ENCODE measurements around the gene RABGAP1.

The RABGAP1 gene

DNA sequence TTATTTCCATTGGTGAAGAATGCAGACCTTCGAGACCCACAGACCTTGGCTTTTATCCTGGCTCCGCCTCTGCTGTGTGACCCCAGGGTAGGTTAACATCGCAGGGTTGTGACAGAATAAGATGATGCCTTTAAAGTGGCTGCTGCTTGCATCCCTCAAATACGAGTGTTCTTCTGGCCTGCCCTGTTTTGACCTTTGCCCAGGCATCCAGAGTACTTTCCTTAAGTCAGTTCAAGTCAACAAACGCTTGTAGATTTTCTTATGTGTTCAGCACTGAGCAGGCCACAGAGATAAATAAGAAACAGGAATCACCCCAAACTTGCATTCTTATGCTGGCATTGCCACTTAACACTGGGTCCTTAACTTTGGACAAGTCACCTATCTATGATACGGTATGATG, 142.9 kb downstream of the RABGAP1 start:
- no peaks in the 10 kb centered on the region for H3K4me1 ChIP-seq (ENCODE audit: control insufficient read depth, insufficient read depth, low read length)
- no peaks in the 10 kb centered on the region for H3K9me3 ChIP-seq (ENCODE audit: control insufficient read depth, low read length)
- no peaks in the 10 kb centered on the region for H3K36me3 ChIP-seq (ENCODE audit: control insufficient read depth, insufficient read depth, low read length)
- H3K4me3 ChIP-seq (ENCODE audit: low read length), result no peak overlapping the region
- no peaks in the 10 kb centered on the region for H3K27me3 ChIP-seq (ENCODE audit: control insufficient read depth, insufficient read depth, low read length)
- no peak overlapping the region for H3K9ac ChIP-seq (ENCODE audit: low read length)

DNA sequence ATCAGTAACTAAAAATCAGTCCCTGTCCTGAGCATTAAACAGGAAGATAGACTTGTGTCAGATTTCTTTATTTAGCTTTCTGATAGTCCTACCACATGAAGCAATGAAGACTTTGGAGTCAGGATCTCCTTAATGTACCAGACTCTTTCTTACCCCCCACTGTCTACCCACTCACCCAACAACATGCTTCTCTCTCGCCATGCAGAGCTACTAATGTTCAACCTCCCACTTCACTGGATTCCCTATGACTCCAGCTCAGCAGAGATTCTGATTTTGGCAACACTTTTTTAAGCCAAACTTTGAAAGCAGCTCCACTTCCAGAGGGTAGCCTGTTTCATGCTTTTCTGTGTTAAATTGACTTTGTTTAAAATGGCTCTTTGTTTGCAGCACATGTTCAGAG, 143.4 kb downstream of the RABGAP1 start:
- H3K9ac ChIP-seq (ENCODE audit: low read length), result no peak overlapping the region
- no peaks in the 10 kb centered on the region for H3K36me3 ChIP-seq (ENCODE audit: control insufficient read depth, insufficient read depth, low read length)
- no peaks in the 10 kb centered on the region for H3K27me3 ChIP-seq (ENCODE audit: control insufficient read depth, insufficient read depth, low read length)
- H3K9me3 ChIP-seq (ENCODE audit: control insufficient read depth, low read length), result no peaks in the 10 kb centered on the region
- no peaks in the 10 kb centered on the region for H3K4me1 ChIP-seq (ENCODE audit: control insufficient read depth, insufficient read depth, low read length)
- no peak overlapping the region for H3K4me3 ChIP-seq (ENCODE audit: low read length)

DNA sequence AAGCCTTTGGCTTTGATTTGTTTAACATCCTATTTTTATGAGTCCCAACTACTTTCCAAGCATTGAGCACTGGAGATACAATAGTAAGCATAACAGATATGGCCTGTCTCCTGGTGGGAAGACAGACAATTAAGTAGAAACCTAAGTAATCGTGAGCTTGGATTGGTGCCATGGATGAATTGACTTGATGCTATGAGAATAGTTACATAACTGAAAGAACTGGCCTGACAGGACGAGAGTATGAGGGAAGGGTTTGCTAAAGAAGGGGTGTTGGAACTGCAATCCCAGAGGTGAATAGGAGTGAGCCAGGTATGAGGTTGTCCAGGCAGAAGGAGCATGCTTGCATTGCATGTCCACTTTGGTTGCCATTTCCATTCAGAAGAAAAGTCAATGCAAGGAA, 145.1 kb downstream of the RABGAP1 start:
- H3K27me3 ChIP-seq (ENCODE audit: control insufficient read depth, insufficient read depth, low read length), result no peaks in the 10 kb centered on the region
- no peak overlapping the region for H3K4me3 ChIP-seq (ENCODE audit: low read length)
- H3K36me3 ChIP-seq (ENCODE audit: control insufficient read depth, insufficient read depth, low read length), result no peaks in the 10 kb centered on the region
- no peaks in the 10 kb centered on the region for H3K9me3 ChIP-seq (ENCODE audit: control insufficient read depth, low read length)
- H3K9ac ChIP-seq (ENCODE audit: low read length), result no peak overlapping the region
- no peaks in the 10 kb centered on the region for H3K4me1 ChIP-seq (ENCODE audit: control insufficient read depth, insufficient read depth, low read length)

DNA sequence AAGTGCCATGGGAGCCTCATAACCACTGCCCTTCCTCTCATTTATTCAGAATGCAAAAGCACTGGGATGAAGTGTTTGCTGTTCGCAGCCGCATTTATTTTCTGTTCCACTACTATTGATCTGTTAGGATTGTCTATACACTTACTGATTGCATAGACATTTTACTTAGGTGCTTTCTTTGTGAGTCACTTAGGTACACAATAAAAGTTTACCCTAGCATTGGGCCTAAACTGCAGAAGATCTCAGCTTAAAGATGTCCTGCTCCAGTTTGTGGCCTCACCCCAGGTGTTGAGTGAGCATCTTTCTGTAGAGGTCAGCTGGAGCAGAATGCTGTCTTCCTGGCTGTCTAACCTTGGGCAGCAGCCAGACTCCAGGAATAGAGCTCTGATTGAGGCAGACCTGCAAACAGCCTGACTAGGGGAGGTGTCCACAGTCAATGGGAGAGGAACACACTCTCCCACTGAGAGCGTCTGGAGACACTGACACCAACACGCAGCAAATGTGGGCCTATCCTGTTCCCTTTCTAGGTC, 146.6 kb downstream of the RABGAP1 start:
- no peak overlapping the region for H3K9ac ChIP-seq (ENCODE audit: low read length)
- H3K9me3 ChIP-seq (ENCODE audit: control insufficient read depth, low read length), result no peaks in the 10 kb centered on the region
- no peaks in the 10 kb centered on the region for H3K36me3 ChIP-seq (ENCODE audit: control insufficient read depth, insufficient read depth, low read length)
- H3K4me1 ChIP-seq (ENCODE audit: control insufficient read depth, insufficient read depth, low read length), result no peaks in the 10 kb centered on the region
- no peaks in the 10 kb centered on the region for H3K27me3 ChIP-seq (ENCODE audit: control insufficient read depth, insufficient read depth, low read length)
- no peak overlapping the region for H3K4me3 ChIP-seq (ENCODE audit: low read length)

DNA sequence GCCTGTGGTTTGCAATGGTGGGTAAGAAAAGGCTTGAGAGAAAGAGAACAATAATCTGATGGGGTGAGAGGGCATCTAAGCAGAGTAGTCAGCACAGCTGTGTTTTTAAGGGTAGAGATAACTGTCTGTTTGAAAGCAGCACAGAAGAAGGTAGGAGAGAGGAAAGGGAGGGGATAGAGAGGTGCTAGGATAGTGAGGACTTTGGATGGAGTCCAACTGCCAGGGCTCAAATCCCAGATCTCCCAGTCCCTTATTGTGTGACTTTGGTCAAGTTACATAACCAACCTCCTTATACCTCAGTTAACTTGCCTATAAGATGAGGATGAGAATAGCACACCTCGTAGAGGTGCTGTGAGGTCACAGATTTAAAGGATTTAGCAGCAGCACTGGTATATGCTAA, 148.2 kb downstream of the RABGAP1 start:
- Histone ChIP-seq H3K27me3 (ENCODE audit: control insufficient read depth, insufficient read depth, low read length) (no peaks in the 10 kb centered on the region), H3K9ac (ENCODE audit: low read length) (no peak overlapping the region), H3K9me3 (ENCODE audit: control insufficient read depth, low read length) (no peaks in the 10 kb centered on the region), H3K4me3 (ENCODE audit: low read length) (no peak overlapping the region), H3K4me1 (ENCODE audit: control insufficient read depth, insufficient read depth, low read length) (no peaks in the 10 kb centered on the region), H3K36me3 (ENCODE audit: control insufficient read depth, insufficient read depth, low read length) (no peaks in the 10 kb centered on the region)

DNA sequence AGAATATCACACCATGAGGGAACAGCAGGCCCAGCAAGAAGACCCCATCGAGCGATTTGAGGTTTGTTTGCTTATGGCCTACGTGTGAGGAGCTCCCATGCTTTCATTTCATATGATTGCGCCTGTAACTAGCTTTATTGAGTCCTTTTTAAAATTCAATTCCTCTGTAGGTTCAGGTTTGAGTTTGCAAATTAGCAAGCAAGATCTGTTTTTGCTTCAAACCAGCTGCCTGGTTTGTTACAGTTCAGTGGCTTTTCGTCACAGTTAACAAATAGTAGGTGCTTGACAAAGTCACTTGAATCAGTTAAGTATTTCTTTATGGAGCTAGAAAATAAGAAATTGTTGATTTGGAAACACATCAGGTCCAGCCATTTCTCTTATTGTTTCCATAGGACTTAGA, 149.0 kb downstream of the RABGAP1 start:
- Histone ChIP-seq H3K9me3 (ENCODE audit: control insufficient read depth, low read length) (no peaks in the 10 kb centered on the region), H3K4me1 (ENCODE audit: control insufficient read depth, insufficient read depth, low read length) (no peaks in the 10 kb centered on the region), H3K36me3 (ENCODE audit: control insufficient read depth, insufficient read depth, low read length) (no peaks in the 10 kb centered on the region), H3K4me3 (ENCODE audit: low read length) (no peak overlapping the region), H3K27me3 (ENCODE audit: control insufficient read depth, insufficient read depth, low read length) (no peaks in the 10 kb centered on the region), H3K9ac (ENCODE audit: low read length) (no peak overlapping the region)

DNA sequence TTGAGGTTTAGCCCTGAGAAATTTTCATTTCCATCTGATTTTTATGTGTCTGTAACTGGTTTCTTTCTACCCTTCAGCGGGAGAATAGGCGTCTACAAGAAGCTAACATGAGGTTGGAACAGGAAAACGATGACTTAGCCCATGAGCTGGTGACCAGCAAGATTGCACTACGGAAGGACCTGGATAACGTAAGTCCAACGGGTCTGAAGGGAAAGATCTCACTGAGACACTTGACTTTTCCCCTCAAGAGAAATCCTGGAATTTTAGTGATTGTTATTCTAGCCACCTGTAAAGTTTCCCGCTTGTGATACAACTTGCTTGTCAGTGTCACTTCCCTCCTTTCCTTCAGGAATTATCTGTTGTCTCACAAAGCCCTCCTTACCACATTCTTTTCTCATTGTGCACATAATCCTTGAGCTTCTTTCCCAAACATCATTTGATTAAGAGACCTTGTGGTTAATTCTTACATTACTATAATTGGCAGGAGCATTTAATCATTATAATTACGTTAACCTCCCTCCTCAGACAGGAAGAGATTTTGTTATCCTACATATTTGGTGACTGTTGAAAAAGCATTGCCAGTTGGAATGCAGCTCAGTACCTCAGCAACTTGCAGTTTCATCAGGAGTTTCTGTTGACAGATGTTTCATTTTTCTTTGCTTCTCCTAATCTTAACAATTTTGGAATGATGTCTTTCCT, 149.5 kb downstream of the RABGAP1 start:
- Histone ChIP-seq H3K4me1 (ENCODE audit: control insufficient read depth, insufficient read depth, low read length) (no peaks in the 10 kb centered on the region), H3K36me3 (ENCODE audit: control insufficient read depth, insufficient read depth, low read length) (no peaks in the 10 kb centered on the region)

DNA sequence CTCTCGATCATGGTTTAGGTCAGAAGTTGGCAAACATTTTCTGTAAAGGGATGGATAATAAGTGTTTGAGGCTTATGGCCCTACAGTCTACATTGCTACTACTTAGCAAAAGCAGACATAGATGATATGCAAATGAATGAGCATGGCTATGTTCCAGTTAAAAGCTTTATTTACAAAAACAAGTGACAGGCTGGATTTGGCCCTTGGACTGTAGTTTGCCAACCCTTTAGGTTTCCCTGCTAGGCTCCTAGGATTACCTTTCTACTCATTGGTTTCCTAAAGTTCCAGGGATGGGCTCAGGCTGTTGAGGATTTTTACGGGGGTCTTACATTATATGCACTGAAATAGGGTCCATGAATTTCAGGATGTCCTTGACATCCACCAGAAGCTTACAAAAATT, 150.1 kb downstream of the RABGAP1 start:
- no peaks in the 10 kb centered on the region for H3K4me1 ChIP-seq (ENCODE audit: control insufficient read depth, insufficient read depth, low read length)
- no peaks in the 10 kb centered on the region for H3K27me3 ChIP-seq (ENCODE audit: control insufficient read depth, insufficient read depth, low read length)
- no peaks in the 10 kb centered on the region for H3K36me3 ChIP-seq (ENCODE audit: control insufficient read depth, insufficient read depth, low read length)
- H3K4me3 ChIP-seq (ENCODE audit: low read length), result no peak overlapping the region
- no peaks in the 10 kb centered on the region for H3K9me3 ChIP-seq (ENCODE audit: control insufficient read depth, low read length)
- H3K9ac ChIP-seq (ENCODE audit: low read length), result no peak overlapping the region

More for the DNA sequence above, 149.5 kb downstream of the RABGAP1 start:
- Histone ChIP-seq H3K4me3 (ENCODE audit: low read length) (no peak overlapping the region), H3K9me3 (ENCODE audit: control insufficient read depth, low read length) (no peaks in the 10 kb centered on the region), H3K9ac (ENCODE audit: low read length) (no peak overlapping the region), H3K27me3 (ENCODE audit: control insufficient read depth, insufficient read depth, low read length) (no peaks in the 10 kb centered on the region)

DNA sequence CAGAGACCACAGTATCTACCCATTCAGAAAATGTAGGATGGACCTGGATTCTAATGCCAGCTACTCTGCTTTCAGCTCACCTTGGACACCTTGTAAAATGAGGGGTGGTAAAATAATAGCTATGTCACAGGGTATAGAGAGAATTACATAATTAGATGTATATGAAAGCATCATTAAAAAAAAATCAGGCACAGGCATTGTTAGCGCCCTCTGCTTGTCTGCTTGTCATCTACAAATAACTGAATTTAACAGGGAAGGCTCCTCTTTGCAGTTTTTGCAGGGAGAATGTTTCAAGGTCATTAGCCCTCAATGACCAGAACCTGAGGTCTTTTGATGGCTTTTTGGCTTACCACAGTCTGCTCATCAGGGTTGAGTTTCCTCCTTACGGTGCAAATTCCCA, 150.6 kb downstream of the RABGAP1 start:
- Histone ChIP-seq H3K36me3 (ENCODE audit: control insufficient read depth, insufficient read depth, low read length) (no peaks in the 10 kb centered on the region), H3K4me3 (ENCODE audit: low read length) (no peak overlapping the region), H3K9me3 (ENCODE audit: control insufficient read depth, low read length) (no peaks in the 10 kb centered on the region), H3K27me3 (ENCODE audit: control insufficient read depth, insufficient read depth, low read length) (no peaks in the 10 kb centered on the region), H3K9ac (ENCODE audit: low read length) (no peak overlapping the region), H3K4me1 (ENCODE audit: control insufficient read depth, insufficient read depth, low read length) (no peaks in the 10 kb centered on the region)

DNA sequence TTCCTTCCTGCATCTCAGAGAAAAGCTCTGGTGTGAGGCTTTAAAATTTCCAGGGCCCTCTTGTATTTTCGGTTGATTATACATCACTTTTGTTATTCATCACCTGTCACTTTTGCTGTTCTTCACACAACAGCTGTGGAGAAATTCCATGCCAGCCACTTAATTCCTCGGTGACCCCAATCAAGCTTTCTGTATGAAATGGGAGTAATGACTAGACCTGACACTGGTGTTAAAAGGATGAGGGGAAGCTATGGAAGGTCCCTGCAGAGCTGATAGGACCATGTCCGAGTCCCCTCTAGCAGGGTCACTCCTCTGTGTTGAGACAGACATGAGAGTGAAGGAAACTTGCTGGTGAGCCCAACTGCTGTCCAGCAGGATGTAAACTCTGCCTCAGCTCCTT, 152.3 kb downstream of the RABGAP1 start:
- no peaks in the 10 kb centered on the region for H3K36me3 ChIP-seq (ENCODE audit: control insufficient read depth, insufficient read depth, low read length)
- no peak overlapping the region for H3K9ac ChIP-seq (ENCODE audit: low read length)
- H3K4me3 ChIP-seq (ENCODE audit: low read length), result no peak overlapping the region
- no peaks in the 10 kb centered on the region for H3K4me1 ChIP-seq (ENCODE audit: control insufficient read depth, insufficient read depth, low read length)
- H3K9me3 ChIP-seq (ENCODE audit: control insufficient read depth, low read length), result no peaks in the 10 kb centered on the region
- no peaks in the 10 kb centered on the region for H3K27me3 ChIP-seq (ENCODE audit: control insufficient read depth, insufficient read depth, low read length)

DNA sequence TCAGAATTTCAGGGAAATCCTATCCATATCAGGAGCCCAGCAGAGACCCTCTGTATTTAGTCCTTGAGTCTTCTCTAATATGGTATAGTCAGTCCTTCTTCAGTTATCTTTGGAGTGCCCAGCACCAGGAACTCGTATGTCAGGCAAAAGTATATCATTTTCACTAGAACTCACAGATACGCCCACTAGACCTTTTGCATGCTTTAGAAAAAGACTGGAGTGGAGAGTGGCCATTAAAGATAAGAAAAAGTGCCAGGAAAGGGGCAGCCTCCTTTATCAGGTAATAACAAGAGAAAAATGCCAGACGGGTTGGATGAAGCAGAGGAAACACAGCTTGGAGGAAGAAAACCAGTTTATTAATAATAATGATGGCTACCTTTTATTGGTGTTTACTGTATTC, 156.2 kb downstream of the RABGAP1 start:
- H3K36me3 ChIP-seq (ENCODE audit: control insufficient read depth, insufficient read depth, low read length), result no peaks in the 10 kb centered on the region
- H3K4me3 ChIP-seq (ENCODE audit: low read length), result no peak overlapping the region
- H3K27me3 ChIP-seq (ENCODE audit: control insufficient read depth, insufficient read depth, low read length), result no peaks in the 10 kb centered on the region
- H3K9me3 ChIP-seq (ENCODE audit: control insufficient read depth, low read length), result no peaks in the 10 kb centered on the region
- no peaks in the 10 kb centered on the region for H3K4me1 ChIP-seq (ENCODE audit: control insufficient read depth, insufficient read depth, low read length)
- H3K9ac ChIP-seq (ENCODE audit: low read length), result no peak overlapping the region

DNA sequence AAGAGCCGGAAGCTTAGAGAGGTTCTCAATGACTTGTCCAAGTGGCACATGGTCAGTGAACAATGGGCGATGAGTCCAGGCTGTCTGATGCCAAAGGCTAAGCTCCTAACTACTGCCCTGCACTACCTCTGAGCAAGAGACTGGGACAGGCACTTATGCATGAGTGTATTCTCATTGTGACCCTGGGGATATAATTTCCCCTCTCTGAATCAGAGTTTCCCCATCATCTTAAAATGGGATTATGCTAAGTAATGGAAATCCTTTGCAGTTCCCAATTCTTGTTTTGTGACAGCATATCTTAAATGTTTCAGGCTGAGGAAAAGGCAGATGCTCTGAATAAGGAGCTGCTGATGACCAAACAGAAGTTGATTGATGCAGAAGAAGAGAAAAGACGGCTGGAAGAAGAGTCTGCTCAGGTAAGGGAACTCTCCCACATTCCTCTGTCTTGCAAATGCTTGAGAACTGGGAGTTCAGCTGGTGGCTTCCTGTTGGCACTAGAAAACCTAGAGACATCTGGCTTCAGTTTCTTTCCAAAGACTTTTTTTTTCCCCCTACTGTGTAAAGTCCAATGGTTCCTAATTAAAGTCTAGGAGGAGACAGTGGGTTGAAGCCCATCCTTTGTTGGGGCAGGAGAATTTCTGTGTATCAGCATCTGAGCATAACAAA, 156.7 kb downstream of the RABGAP1 start:
- Histone ChIP-seq H3K27me3 (ENCODE audit: control insufficient read depth, insufficient read depth, low read length) (no peaks in the 10 kb centered on the region), H3K36me3 (ENCODE audit: control insufficient read depth, insufficient read depth, low read length) (no peaks in the 10 kb centered on the region), H3K9ac (ENCODE audit: low read length) (no peak overlapping the region), H3K4me3 (ENCODE audit: low read length) (no peak overlapping the region), H3K4me1 (ENCODE audit: control insufficient read depth, insufficient read depth, low read length) (no peaks in the 10 kb centered on the region), H3K9me3 (ENCODE audit: control insufficient read depth, low read length) (no peaks in the 10 kb centered on the region)
